D341Med (cell line): ENCODE results near the gene SLC6A11.

Source experiments
- DNase-seq: peaks from one replicate; pipeline ENCODE4 v3.0.0; 2012; ENCODE audit warnings: low spot score

Gene SLC6A11

GRCh38 chr3:10816019-10816862 lies at the start of gene SLC6A11:
TSS of gene SLC6A11 (plus strand) at chr3:10816228. CDS start at chr3:10816266, 38 bp downstream.
- DNase-seq: peak; percentile 43

- DNase-seq: no peak
Measured at GRCh38 chr3:10768708-10769394, 47.2 kb upstream of the SLC6A11 start.

GRCh38 chr3:10770547-10770946 lies 45.5 kb upstream of the SLC6A11 start:
- no peak for DNase-seq

- no peak for DNase-seq
Measured at GRCh38 chr3:10770981-10771380, 45.0 kb upstream of the SLC6A11 start.

- DNase-seq: no peak
Measured at GRCh38 chr3:10771486-10772270, 44.4 kb upstream of the SLC6A11 start.

- peak; percentile 62 for DNase-seq
Measured at GRCh38 chr3:10772271-10773161, 43.5 kb upstream of the SLC6A11 start.

- DNase-seq: no peak
Measured at GRCh38 chr3:10774129-10774670, 41.8 kb upstream of the SLC6A11 start.

GRCh38 chr3:10774825-10775224 lies 41.2 kb upstream of the SLC6A11 start:
- DNase-seq: no peak

GRCh38 chr3:10775259-10775658 lies 40.8 kb upstream of the SLC6A11 start:
- no peak for DNase-seq

- no peak for DNase-seq
Measured at GRCh38 chr3:10775828-10776227, 40.2 kb upstream of the SLC6A11 start.

- DNase-seq: no peak
Measured at GRCh38 chr3:10777627-10778026, 38.4 kb upstream of the SLC6A11 start.

- no peak for DNase-seq
Measured at GRCh38 chr3:10778492-10779292, 37.3 kb upstream of the SLC6A11 start.

GRCh38 chr3:10779293-10779805 lies 36.7 kb upstream of the SLC6A11 start:
- no peak for DNase-seq

GRCh38 chr3:10780243-10780642 lies 35.8 kb upstream of the SLC6A11 start:
- DNase-seq: no peak

- no peak for DNase-seq
Measured at GRCh38 chr3:10780922-10781321, 35.1 kb upstream of the SLC6A11 start.

- DNase-seq: no peak
Measured at GRCh38 chr3:10781981-10782380, 34.0 kb upstream of the SLC6A11 start.

GRCh38 chr3:10783360-10784351 lies 32.4 kb upstream of the SLC6A11 start:
- peak; percentile 64 for DNase-seq

- DNase-seq: no peak
Measured at GRCh38 chr3:10786640-10787039, 29.4 kb upstream of the SLC6A11 start.

- no peak for DNase-seq
Measured at GRCh38 chr3:10788451-10788850, 27.6 kb upstream of the SLC6A11 start.
